Measurements from ENCODE around the gene ARHGEF2.
A peak's percentile ranks its signal among the peaks of the same experiment; 100 is the strongest.

The ARHGEF2 gene

GRCh38 chr1:155946633-155947219 is 31.6 kb downstream of the ARHGEF2 start:
- TF ChIP-seq CTCF (conservative IDR thresholded peaks at IDR 0.05; ENCODE audit: low read length) (no peak), EZH2phosphoT487 (IDR thresholded peaks at IDR 0.05; ENCODE audit: borderline replicate concordance) (no peak)
- Histone ChIP-seq H3F3A (ENCODE audit: low read depth) (0 out of 2 replicates have a peak, but pooled peaks cover 4% of the 10 kb centered on the region), H3K27me3 (ENCODE audit: insufficient read depth, low read length, poor library complexity, severe bottlenecking) (no peaks in the 10 kb centered on the region), H3K9me3 (ENCODE audit: insufficient read depth, low read depth, low read length) (no peaks in the 10 kb centered on the region), H2AFZ (ENCODE audit: low read length) (no peak overlapping the region), H3K9ac (ENCODE audit: low read depth, low read length, poor library complexity, severe bottlenecking) (peak overlapping the region; percentile 24), H3K4me3 (ENCODE audit: low read length, poor library complexity, severe bottlenecking) (no peak overlapping the region), H3K9me2 (replicated peaks; ENCODE audit: low read depth, low read length) (no peaks in the 10 kb centered on the region), H3K4me1 (ENCODE audit: insufficient read depth, low read length, poor library complexity, severe bottlenecking) (peaks cover 15% of the 10 kb centered on the region), H3K4me2 (ENCODE audit: low read depth, low read length, poor library complexity, severe bottlenecking) (peak overlapping the region; percentile 30), H3K36me3 (ENCODE audit: insufficient read depth, low read length) (peaks cover 53% of the 10 kb centered on the region; the same call in 1 of the 2 replicates), H3K79me2 (ENCODE audit: insufficient read depth, low read length) (no peaks in the 10 kb centered on the region; the same call in 1 of the 2 replicates), H4K20me1 (ENCODE audit: insufficient read depth, low read length, poor library complexity, severe bottlenecking) (peaks cover 17% of the 10 kb centered on the region)

GRCh38 chr1:155944444-155944799 is 33.9 kb downstream of the ARHGEF2 start:
- Histone ChIP-seq H3F3A (ENCODE audit: low read depth) (0 out of 2 replicates have a peak, but pooled peaks cover 4% of the 10 kb centered on the region), H3K36me3 (ENCODE audit: insufficient read depth, low read length) (peaks cover 31% of the 10 kb centered on the region; the same call in 1 of the 2 replicates), H3K79me2 (ENCODE audit: insufficient read depth, low read length) (no peaks in the 10 kb centered on the region), H3K4me1 (ENCODE audit: insufficient read depth, low read length, poor library complexity, severe bottlenecking) (peaks cover 33% of the 10 kb centered on the region), H3K9me2 (replicated peaks; ENCODE audit: low read depth, low read length) (no peaks in the 10 kb centered on the region), H3K27me3 (ENCODE audit: insufficient read depth, low read length, poor library complexity, severe bottlenecking) (no peaks in the 10 kb centered on the region), H3K9ac (ENCODE audit: low read depth, low read length, poor library complexity, severe bottlenecking) (no peak overlapping the region), H2AFZ (ENCODE audit: low read length) (no peak overlapping the region), H3K9me3 (ENCODE audit: insufficient read depth, low read depth, low read length) (no peaks in the 10 kb centered on the region), H4K20me1 (ENCODE audit: insufficient read depth, low read length, poor library complexity, severe bottlenecking) (peaks cover 2% of the 10 kb centered on the region), H3K4me2 (ENCODE audit: low read depth, low read length, poor library complexity, severe bottlenecking) (no peak overlapping the region), H3K4me3 (ENCODE audit: low read length, poor library complexity, severe bottlenecking) (no peak overlapping the region)
- TF ChIP-seq EZH2phosphoT487 (IDR thresholded peaks at IDR 0.05; ENCODE audit: borderline replicate concordance) (no peak), CTCF (conservative IDR thresholded peaks at IDR 0.05; ENCODE audit: low read length) (no peak)

GRCh38 chr1:155942578-155943141 is 35.7 kb downstream of the ARHGEF2 start:
- H3K4me3 ChIP-seq (ENCODE audit: low read length, poor library complexity, severe bottlenecking): no peak overlapping the region
- H3K9ac ChIP-seq (ENCODE audit: low read depth, low read length, poor library complexity, severe bottlenecking): no peak overlapping the region
- H3F3A ChIP-seq (ENCODE audit: low read depth): 0 out of 2 replicates have a peak, but pooled peaks cover 4% of the 10 kb centered on the region

More at GRCh38 chr1:155942578-155943141, 35.7 kb downstream of the ARHGEF2 start:
- TF ChIP-seq CTCF (conservative IDR thresholded peaks at IDR 0.05; ENCODE audit: low read length): no peak
- no peak for TF ChIP-seq EZH2phosphoT487 (IDR thresholded peaks at IDR 0.05; ENCODE audit: borderline replicate concordance)
- Histone ChIP-seq H3K36me3 (ENCODE audit: insufficient read depth, low read length) (peaks cover 17% of the 10 kb centered on the region; the same call in 1 of the 2 replicates), H4K20me1 (ENCODE audit: insufficient read depth, low read length, poor library complexity, severe bottlenecking) (peaks cover 2% of the 10 kb centered on the region), H3K4me1 (ENCODE audit: insufficient read depth, low read length, poor library complexity, severe bottlenecking) (peaks cover 33% of the 10 kb centered on the region), H2AFZ (ENCODE audit: low read length) (no peak overlapping the region), H3K27me3 (ENCODE audit: insufficient read depth, low read length, poor library complexity, severe bottlenecking) (no peaks in the 10 kb centered on the region), H3K4me2 (ENCODE audit: low read depth, low read length, poor library complexity, severe bottlenecking) (no peak overlapping the region), H3K9me3 (ENCODE audit: insufficient read depth, low read depth, low read length) (no peaks in the 10 kb centered on the region), H3K79me2 (ENCODE audit: insufficient read depth, low read length) (no peaks in the 10 kb centered on the region), H3K9me2 (replicated peaks; ENCODE audit: low read depth, low read length) (no peaks in the 10 kb centered on the region)
